GM23248 (cell line): Measurements from ENCODE around the gene LMOD2.

ENCODE experiments used
- EZH2 ChIP-seq: fragments of 200-600 bp; sonication (generic); IDR thresholded peaks from 2 replicates; pipeline ENCODE4 v1.6.1; 2018; ENCODE audit warnings: antibody characterized with exemption, mild to moderate bottlenecking; ENCODE audit not compliant: insufficient read depth, poor library complexity, severe bottlenecking
- EZH2phosphoT487 ChIP-seq: fragments of 200-600 bp; sonication (generic); IDR thresholded peaks from 2 replicates; pipeline ENCODE4 v1.6.1; 2018; ENCODE audit warnings: antibody characterized with exemption, moderate library complexity, mild to moderate bottlenecking, low read depth; ENCODE audit not compliant: insufficient read depth

GRCh38 chr7:123705211-123705901 is 49.7 kb downstream of the LMOD2 start:
- TF ChIP-seq EZH2phosphoT487, result no peak
- no peak for TF ChIP-seq EZH2
